Skeletal muscle tissue (tissue), 4 donors: ENCODE data around the gene IL6R. TPM values are rescaled to one million over a fixed set of nuclear protein-coding genes. Genes with fewer than 3 reads are reported as not detected.

ENCODE experiments used
- H3K27ac ChIP-seq: one replicate; pipeline ENCODE4 v1.7.0; 2013; ENCODE audit warnings: mild to moderate bottlenecking, low read depth, low read length, inconsistent platforms
- H3K27me3 ChIP-seq, 3 donors: one replicate each; pipeline ENCODE4 v1.7.0; 2013; ENCODE audit warnings: low read length in 3 of 3; ENCODE audit not compliant: control insufficient read depth in 3 of 3, insufficient read depth in 3 of 3
- H3K36me3 ChIP-seq, 3 donors: one replicate each; pipeline ENCODE4 v1.7.0; 2013; ENCODE audit warnings: low read length in 3 of 3; ENCODE audit not compliant: control insufficient read depth in 3 of 3, insufficient read depth in 3 of 3
- H3K4me1 ChIP-seq, 3 donors: one replicate each; pipeline ENCODE4 v1.7.0; 2013; ENCODE audit warnings: low read length in 3 of 3, mild to moderate bottlenecking in 3 of 3; ENCODE audit not compliant: control insufficient read depth in 3 of 3, insufficient read depth in 3 of 3
- H3K4me3 ChIP-seq, 3 donors: one replicate each; pipeline ENCODE4 v1.7.0; 2013; ENCODE audit warnings: low read length in 3 of 3
- H3K9ac ChIP-seq, 3 donors: one replicate each; pipeline ENCODE4 v1.7.0; 2013; ENCODE audit warnings: low read length in 3 of 3, mild to moderate bottlenecking in 3 of 3, moderate library complexity in 2 of 3, low read depth in 1 of 3
- H3K9me3 ChIP-seq, 3 donors: one replicate each; pipeline ENCODE4 v1.7.0; 2013; ENCODE audit warnings: low read length in 3 of 3; ENCODE audit not compliant: control insufficient read depth in 3 of 3
- total RNA-seq: library from RNA; depleted of rRNA; stranded (reverse); fragments of >200 nt; gene quantifications from one replicate; pipeline ENCODE4 v1.2.3, GENCODE V29; 2014
- donor health status: Osteomylitis.

Gene IL6R
- total RNA-seq, 1 donor from 2014 or later = 5.2 TPM

- H3K4me1 ChIP-seq = peaks cover 0 to 10% (median 8%) of the 10 kb centered on the region in 3 donors
- H3K9me3 ChIP-seq = no peaks in the 10 kb centered on the region
- no peak overlapping the region for H3K4me3 ChIP-seq
- no peaks in the 10 kb centered on the region for H3K27me3 ChIP-seq
- no peak overlapping the region for H3K27ac ChIP-seq
- peaks cover 21 to 52% (median 45%) of the 10 kb centered on the region in 3 donors for H3K36me3 ChIP-seq
- H3K9ac ChIP-seq = no peak overlapping the region
Observed at GRCh38 chr1:154445040-154445472, 39.9 kb downstream of the IL6R start.

DNA sequence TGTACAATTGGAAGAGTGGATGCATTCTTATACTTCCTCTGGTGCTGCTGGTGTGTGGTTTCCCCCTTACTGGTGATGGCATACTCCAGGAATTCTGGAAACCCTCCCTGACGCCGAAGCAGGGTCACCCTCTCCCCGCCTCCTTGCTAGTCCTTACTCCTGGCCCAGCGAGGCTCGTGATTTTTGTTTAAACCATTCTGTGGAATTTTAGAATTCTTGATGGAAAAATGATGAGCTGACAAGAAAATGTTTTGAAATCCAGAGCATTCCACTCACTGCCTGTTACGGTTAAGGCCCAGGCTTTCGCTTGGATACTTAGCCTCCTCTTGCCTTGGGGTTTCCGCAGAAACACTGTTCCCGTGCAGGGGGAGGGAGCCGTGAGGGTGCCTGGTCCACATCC, 41.1 kb downstream of the IL6R start:
- no peaks in the 10 kb centered on the region for H3K9me3 ChIP-seq
- peaks cover 25 to 51% (median 44%) of the 10 kb centered on the region in 3 donors for H3K36me3 ChIP-seq
- peaks cover 0 to 10% (median 8%) of the 10 kb centered on the region in 3 donors for H3K4me1 ChIP-seq
- no peak overlapping the region for H3K4me3 ChIP-seq
- H3K27me3 ChIP-seq = no peaks in the 10 kb centered on the region
- H3K27ac ChIP-seq = no peak overlapping the region
- no peak overlapping the region for H3K9ac ChIP-seq

DNA sequence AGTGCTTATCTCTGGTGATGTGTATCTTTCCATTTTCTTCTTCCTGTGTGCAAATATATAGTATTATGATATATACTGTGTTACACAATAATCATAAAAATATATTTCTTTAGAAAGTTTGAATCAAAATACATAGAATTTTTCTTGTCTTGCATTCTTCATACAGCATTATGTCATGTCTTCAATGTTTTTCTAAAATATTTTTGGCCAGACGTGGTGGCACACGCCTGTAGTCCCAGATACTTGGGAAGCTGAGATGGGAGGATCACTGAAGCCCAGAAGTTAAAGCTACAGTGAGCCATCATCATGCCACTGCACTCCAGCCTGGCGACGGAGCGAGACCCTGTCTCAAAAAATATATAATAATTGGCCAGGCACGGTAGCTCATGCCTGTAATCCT, 41.6 kb downstream of the IL6R start:
- no peak overlapping the region for H3K9ac ChIP-seq
- peaks cover 28 to 53% (median 42%) of the 10 kb centered on the region in 3 donors for H3K36me3 ChIP-seq
- H3K27me3 ChIP-seq = no peaks in the 10 kb centered on the region
- H3K4me3 ChIP-seq = no peak overlapping the region
- no peak overlapping the region for H3K27ac ChIP-seq
- H3K4me1 ChIP-seq = peaks cover 0 to 10% (median 8%) of the 10 kb centered on the region in 3 donors
- H3K9me3 ChIP-seq = no peaks in the 10 kb centered on the region

DNA sequence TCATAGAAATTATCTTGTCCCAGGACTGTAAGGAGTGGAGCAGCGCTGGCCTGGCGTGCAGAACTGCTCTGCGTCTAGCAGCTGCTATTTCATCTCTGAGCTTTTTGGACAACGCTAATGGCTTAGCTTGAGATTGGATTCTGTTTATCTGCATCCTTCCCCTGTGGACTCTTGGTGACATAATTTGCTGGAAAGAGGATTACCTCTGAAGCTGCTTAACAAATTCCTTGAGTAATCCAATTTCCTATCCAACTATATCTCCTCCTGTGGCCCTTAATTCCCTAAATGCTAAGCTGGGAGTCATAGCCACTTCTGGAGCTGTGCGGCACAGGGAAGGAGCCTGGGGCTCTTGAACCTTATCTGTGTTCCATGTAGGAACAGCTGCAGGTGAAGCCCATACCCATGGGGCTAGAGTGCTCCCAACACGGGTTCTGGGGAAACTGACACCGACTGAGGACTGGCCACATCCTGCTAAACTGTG, 43.2 kb downstream of the IL6R start:
- Histone ChIP-seq H3K9me3 (no peaks in the 10 kb centered on the region), H3K36me3 (peaks cover 33 to 55% (median 44%) of the 10 kb centered on the region in 3 donors), H3K27ac (no peak overlapping the region)

GRCh38 chr1:154453161-154453560, 48.0 kb downstream of the IL6R start:
- H3K27ac ChIP-seq = no peak overlapping the region
- peaks cover 0 to 5% (median 3%) of the 10 kb centered on the region in 3 donors for H3K4me1 ChIP-seq
- no peak overlapping the region for H3K4me3 ChIP-seq
- no peaks in the 10 kb centered on the region for H3K9me3 ChIP-seq
- no peaks in the 10 kb centered on the region for H3K27me3 ChIP-seq
- no peak overlapping the region for H3K9ac ChIP-seq
- H3K36me3 ChIP-seq = peaks cover 39 to 64% (median 49%) of the 10 kb centered on the region in 3 donors

More for the DNA sequence above, 43.2 kb downstream of the IL6R start:
- Histone ChIP-seq H3K27me3 (no peaks in the 10 kb centered on the region), H3K4me1 (peaks cover 0 to 9% (median 9%) of the 10 kb centered on the region in 3 donors), H3K4me3 (no peak overlapping the region), H3K9ac (no peak overlapping the region)

DNA sequence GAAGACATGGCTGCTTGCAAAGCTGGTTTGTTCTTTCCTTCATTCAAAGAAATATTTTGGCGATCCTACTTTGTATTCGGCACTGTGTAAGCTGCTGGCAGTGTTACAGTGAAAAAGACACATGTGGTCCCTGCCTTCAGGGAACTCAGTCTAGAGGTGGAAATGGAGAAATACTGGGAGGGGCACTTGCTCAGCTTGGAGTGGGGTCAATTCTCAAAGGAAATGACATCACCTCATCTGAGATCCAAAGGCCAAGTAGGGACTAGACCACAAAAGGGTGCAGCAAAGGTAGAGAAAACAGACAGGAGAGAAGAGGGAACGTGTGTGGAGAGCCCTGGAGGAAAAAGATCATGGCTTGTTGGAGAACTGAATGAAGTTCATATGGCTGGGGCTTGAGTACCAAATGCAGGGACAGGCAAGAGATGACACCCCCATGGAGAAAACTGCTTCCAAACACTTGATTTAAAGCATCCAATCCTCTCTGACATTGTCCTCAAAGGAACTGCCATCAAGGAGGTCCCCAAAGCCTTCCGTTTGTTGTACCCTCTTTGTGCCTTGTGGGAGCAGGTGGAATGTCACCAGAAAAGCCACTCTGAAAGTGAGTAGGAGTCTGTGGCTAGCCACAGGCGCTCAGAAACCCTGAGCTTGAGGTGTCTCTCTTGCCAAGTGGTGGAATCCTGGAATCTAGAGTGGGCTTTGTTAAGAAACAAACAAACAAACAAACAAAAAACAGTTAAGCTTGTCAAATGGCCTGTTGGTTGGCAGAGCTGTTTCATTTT, 48.6 kb downstream of the IL6R start:
- H3K27ac ChIP-seq = no peak overlapping the region
- H3K36me3 ChIP-seq = peaks cover 34 to 62% (median 45%) of the 10 kb centered on the region in 3 donors
- no peak overlapping the region for H3K9ac ChIP-seq
- peaks cover 0 to 5% (median 3%) of the 10 kb centered on the region in 3 donors for H3K4me1 ChIP-seq
- no peaks in the 10 kb centered on the region for H3K27me3 ChIP-seq
- H3K4me3 ChIP-seq = no peak overlapping the region
- no peaks in the 10 kb centered on the region for H3K9me3 ChIP-seq

GRCh38 chr1:154454386-154455120, 49.4 kb downstream of the IL6R start:
- H3K27me3 ChIP-seq = no peaks in the 10 kb centered on the region
- peaks cover 37 to 64% (median 46%) of the 10 kb centered on the region in 3 donors for H3K36me3 ChIP-seq
- peak overlapping the region in 1 of 3 donors; percentile 16 for H3K9ac ChIP-seq
- peaks cover 0 to 5% (median 3%) of the 10 kb centered on the region in 3 donors for H3K4me1 ChIP-seq
- H3K9me3 ChIP-seq = no peaks in the 10 kb centered on the region
- no peak overlapping the region for H3K4me3 ChIP-seq
- no peak overlapping the region for H3K27ac ChIP-seq

GRCh38 chr1:154456631-154457030, 51.5 kb downstream of the IL6R start:
- Histone ChIP-seq H3K27me3 (no peaks in the 10 kb centered on the region), H3K36me3 (peaks cover 31 to 54% (median 35%) of the 10 kb centered on the region in 3 donors), H3K4me3 (no peak overlapping the region), H3K9me3 (no peaks in the 10 kb centered on the region), H3K9ac (no peak overlapping the region), H3K4me1 (peaks cover 0 to 5% (median 3%) of the 10 kb centered on the region in 3 donors), H3K27ac (no peak overlapping the region)

DNA sequence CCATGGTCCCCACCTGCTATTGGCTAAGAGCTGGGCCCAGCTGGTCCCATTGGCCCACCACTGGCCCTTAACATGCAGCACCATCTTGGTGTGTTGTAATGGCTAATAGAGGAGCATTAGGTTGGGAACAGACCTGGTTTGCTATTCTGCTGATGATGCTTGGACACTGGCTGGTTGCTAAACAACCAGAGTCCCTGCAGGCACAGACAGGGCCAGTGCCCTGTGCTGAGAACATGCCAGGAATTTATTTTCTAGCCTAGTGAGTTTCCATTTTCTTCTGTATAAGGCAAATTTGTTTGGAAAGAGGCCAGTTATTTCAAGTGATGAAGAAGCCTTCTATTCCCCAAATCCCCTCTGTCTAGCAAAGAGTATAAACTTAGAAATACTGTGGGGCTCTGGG, 53.9 kb downstream of the IL6R start:
- Histone ChIP-seq H3K9ac (no peak overlapping the region), H3K4me3 (no peak overlapping the region), H3K4me1 (peaks cover 0 to 7% (median 5%) of the 10 kb centered on the region in 3 donors), H3K27ac (no peak overlapping the region), H3K9me3 (no peaks in the 10 kb centered on the region), H3K27me3 (no peaks in the 10 kb centered on the region), H3K36me3 (peaks cover 24 to 37% (median 29%) of the 10 kb centered on the region in 3 donors)
